ENCODE measurements around the gene UTS2.

DNA sequence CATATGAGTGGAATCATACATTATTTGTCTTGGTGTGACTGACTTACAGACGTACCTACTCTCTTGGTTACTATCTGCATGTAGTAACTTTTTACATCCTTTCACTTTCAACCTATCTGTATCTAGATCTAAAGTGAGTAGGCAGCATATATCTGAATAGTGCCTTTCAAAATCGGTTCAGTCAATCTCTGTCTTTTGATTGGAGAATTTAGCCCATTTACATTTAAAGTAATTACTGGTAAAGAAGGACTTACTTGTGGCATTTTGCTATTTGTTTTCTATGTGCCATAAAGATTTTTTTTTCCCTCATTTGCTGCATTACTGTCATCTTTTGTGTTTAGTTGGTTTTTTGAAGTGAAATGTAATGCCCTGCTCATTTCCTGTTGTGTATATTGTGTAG lies 14.2 kb downstream of the UTS2 start:
- TF ChIP-seq CTCF (IDR thresholded peaks at IDR 0.05 in 2 of 3, conservative IDR thresholded peaks at IDR 0.05 in 1 of 3; ENCODE audit: insufficient read depth in 2 of 3, low read depth in 1 of 3, low read length in 3 of 3) (no peak), BCL6 (CRISPR knock-in tag; IDR thresholded peaks at IDR 0.05) (no peak), ZNF23 (CRISPR knock-in tag; IDR thresholded peaks at IDR 0.05) (no peak), BRCA1 (IDR thresholded peaks at IDR 0.05) (no peak), BRCA1 (CRISPR knock-in tag; IDR thresholded peaks at IDR 0.05) (no peak)

Data from K562 (cell line).